C4-2B (cell line): Measurements from ENCODE around the gene DNAH12.

Experiments used
- ZFX ChIP-seq: fragments of 450-650 bp; IDR thresholded peaks from 2 replicates; pipeline ENCODE4 v1.6.1; 2017
- TF ChIP-seq, protein P1 (sequence below): fragments of 450-650 bp; conservative IDR thresholded peaks from 2 replicates; pipeline ENCODE4 v1.5.1; 2017; ENCODE audit warnings: mild to moderate bottlenecking

GRCh38 chr3:57451150-57451846 lies 92.8 kb downstream of the DNAH12 start:
- TF ChIP-seq, protein P1, sequence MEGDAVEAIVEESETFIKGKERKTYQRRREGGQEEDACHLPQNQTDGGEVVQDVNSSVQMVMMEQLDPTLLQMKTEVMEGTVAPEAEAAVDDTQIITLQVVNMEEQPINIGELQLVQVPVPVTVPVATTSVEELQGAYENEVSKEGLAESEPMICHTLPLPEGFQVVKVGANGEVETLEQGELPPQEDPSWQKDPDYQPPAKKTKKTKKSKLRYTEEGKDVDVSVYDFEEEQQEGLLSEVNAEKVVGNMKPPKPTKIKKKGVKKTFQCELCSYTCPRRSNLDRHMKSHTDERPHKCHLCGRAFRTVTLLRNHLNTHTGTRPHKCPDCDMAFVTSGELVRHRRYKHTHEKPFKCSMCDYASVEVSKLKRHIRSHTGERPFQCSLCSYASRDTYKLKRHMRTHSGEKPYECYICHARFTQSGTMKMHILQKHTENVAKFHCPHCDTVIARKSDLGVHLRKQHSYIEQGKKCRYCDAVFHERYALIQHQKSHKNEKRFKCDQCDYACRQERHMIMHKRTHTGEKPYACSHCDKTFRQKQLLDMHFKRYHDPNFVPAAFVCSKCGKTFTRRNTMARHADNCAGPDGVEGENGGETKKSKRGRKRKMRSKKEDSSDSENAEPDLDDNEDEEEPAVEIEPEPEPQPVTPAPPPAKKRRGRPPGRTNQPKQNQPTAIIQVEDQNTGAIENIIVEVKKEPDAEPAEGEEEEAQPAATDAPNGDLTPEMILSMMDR: no peak
- no peak for TF ChIP-seq ZFX
